Heart left ventricle (tissue), 13 donors: Measurements from ENCODE around the gene LRFN5.

Experiments
- CTCF ChIP-seq, 12 donors: fragments of 200-600 bp; sonication (generic) in 4 of 12; IDR thresholded peaks; one replicate each; pipeline versions ENCODE4 v1.5.0 to v1.8.0; 2018 to 2022; ENCODE audit warnings: antibody characterized with exemption in 12 of 12, mild to moderate bottlenecking in 5 of 12
- POLR2A ChIP-seq, 2 donors: fragments of 450-650 bp; IDR thresholded peaks; one replicate each; pipeline ENCODE4 v1.6.1; 2017; ENCODE audit warnings: antibody characterized with exemption in 2 of 2, mild to moderate bottlenecking in 2 of 2, moderate library complexity in 2 of 2
- donor health status: ischemic (EF 13 %, LVEDD 7.1; RV severe dilation, severe dysfunction).
- donor health status: DM: no; HTN: yes; CAD: no.
- donor health status: DM: no; HTN: no; CAD: no.
- donor health status: ischemic (EF 25% LVEDD 6.9; RV normal size, moderate dysfunction).
- donor health status: ischemic (EF 25% LVEDD 5.7; RV mildly dilated, moderate dysfunction).
- donor health status: ischemic (EF 35%, LVEDD 5.7; RV mildly dilated, moderate dysfunction).
- donor health status: nonischemic (EF 11% LVEDD 7.7; RV severe dilation, severe dysfunction).
- donor health status: DM: yes; HTN: yes; CAD: no.
- donor health status: PGD.
- donor health status: ischemic (EF 29% LVEDD 5.4; RV normal size, mild dysfunction).
- donor health status: nonischemic (EF 23%, LVEDD 6.1; RV moderate dilation, normal function).

GRCh38 chr14:41783403-41783802 lies 176.7 kb downstream of the LRFN5 start:
- TF ChIP-seq CTCF (IDR thresholded peaks at IDR 0.05) (no peak), POLR2A (IDR thresholded peaks at IDR 0.05) (no peak)
